Mesendoderm (in vitro differentiated cells): Measurements from ENCODE around the gene SIAH3.

Experiments
- DNase-seq: peaks from one replicate; pipeline ENCODE4 v3.0.0; 2013
- H2AK5ac ChIP-seq: 2 replicates; pipeline ENCODE4 v1.6.1; 2013; ENCODE audit warnings: low read length, inconsistent platforms
- H2BK120ac ChIP-seq: 2 replicates; pipeline ENCODE4 v1.6.1; 2013; ENCODE audit warnings: low read depth, mild to moderate bottlenecking, low read length, moderate library complexity, mixed read lengths
- H2BK15ac ChIP-seq: replicated peaks from 2 replicates; pipeline ENCODE4 v1.6.1; 2013; ENCODE audit warnings: low read depth, mild to moderate bottlenecking, moderate library complexity
- H2BK5ac ChIP-seq: 2 replicates; pipeline ENCODE4 v1.6.1; 2013; ENCODE audit warnings: low read length, inconsistent platforms
- H3K18ac ChIP-seq: 2 replicates; pipeline ENCODE4 v1.6.1; 2013; ENCODE audit warnings: mild to moderate bottlenecking, low read length, mixed read lengths
- H3K23ac ChIP-seq: one replicate; pipeline ENCODE4 v1.6.1; 2013; ENCODE audit warnings: low read length
- H3K27ac ChIP-seq: 2 replicates; pipeline ENCODE4 v1.5.1; 2013; ENCODE audit warnings: low read depth, mild to moderate bottlenecking, inconsistent platforms, low read length, moderate library complexity
- H3K27me3 ChIP-seq: 2 replicates; pipeline ENCODE4 v1.6.1; 2013; ENCODE audit warnings: low read length, control low read depth, mild to moderate bottlenecking, inconsistent platforms; ENCODE audit not compliant: insufficient read depth, poor library complexity
- H3K36me3 ChIP-seq: 2 replicates; pipeline ENCODE4 v1.6.1; 2013; ENCODE audit warnings: low read length, inconsistent platforms; ENCODE audit not compliant: control insufficient read depth, insufficient read depth
- H3K4ac ChIP-seq: one replicate; pipeline ENCODE4 v1.6.1; 2013; ENCODE audit warnings: low read depth, mild to moderate bottlenecking, low read length, moderate library complexity
- H3K4me1 ChIP-seq: 2 replicates; pipeline ENCODE4 v1.6.1; 2013; ENCODE audit warnings: low read depth, low read length, inconsistent platforms; ENCODE audit not compliant: control insufficient read depth
- H3K4me2 ChIP-seq: 2 replicates; pipeline ENCODE4 v1.6.1; 2013; ENCODE audit warnings: low read length
- H3K4me3 ChIP-seq: 2 replicates; pipeline ENCODE4 v1.5.1; 2013; ENCODE audit warnings: mild to moderate bottlenecking, low read length
- H3K56ac ChIP-seq: one replicate; pipeline ENCODE4 v1.6.1; 2013; ENCODE audit warnings: low read length
- H3K79me1 ChIP-seq: 2 replicates; pipeline ENCODE4 v1.6.1; 2013; ENCODE audit warnings: low read length, inconsistent platforms
- H3K79me2 ChIP-seq: 2 replicates; pipeline ENCODE4 v1.6.1; 2013; ENCODE audit warnings: mild to moderate bottlenecking, low read length; ENCODE audit not compliant: control insufficient read depth, insufficient read depth
- H3K9ac ChIP-seq: 2 replicates; pipeline ENCODE4 v1.6.1; 2013; ENCODE audit warnings: low read length, inconsistent platforms
- H4K5ac ChIP-seq: one replicate; pipeline ENCODE4 v1.6.1; 2013; ENCODE audit warnings: low read length
- H4K8ac ChIP-seq: one replicate; pipeline ENCODE4 v1.6.1; 2013; ENCODE audit warnings: low read depth, mild to moderate bottlenecking, control low read depth, low read length, moderate library complexity
- WGBS: extraction: QIAGEN DNeasy Blood & Tissue Kit; methylation state at CpG from one replicate; pipeline ENCODE4 v1.1.7; 2013; ENCODE audit warnings: low lambda C conversion rate, missing lambda C conversion rate; ENCODE audit not compliant: insufficient coverage; ENCODE audit errors: extremely low coverage; 5-methylcytosine and 5-hydroxymethylcytosine counted together

Gene SIAH3

DNA sequence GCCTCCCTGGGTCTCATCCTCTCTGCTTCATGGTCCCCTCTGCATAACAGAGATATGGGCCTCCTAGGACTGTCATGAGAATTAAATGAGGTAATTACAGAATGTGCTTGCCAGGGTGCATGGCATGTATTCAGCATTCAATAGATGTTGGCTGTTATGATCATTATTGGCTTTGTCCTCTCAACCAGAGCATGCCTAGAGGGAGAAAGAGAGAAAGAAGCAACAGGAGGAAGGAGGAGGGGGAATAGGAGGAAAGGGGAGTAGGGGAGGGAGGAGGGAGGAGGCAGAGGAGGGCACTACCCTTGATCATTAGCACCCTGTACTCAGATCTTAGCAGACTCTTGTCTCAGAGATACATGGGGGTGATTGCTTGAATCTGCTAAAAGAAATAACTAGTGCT, 41.0 kb upstream of the SIAH3 start:
- peaks cover 4% of the 10 kb centered on the region for H3K4me1 ChIP-seq
- no peak overlapping the region for H3K56ac ChIP-seq
- no peak overlapping the region for H2BK120ac ChIP-seq
- no peak overlapping the region for H2BK5ac ChIP-seq
- H3K36me3 ChIP-seq, result no peaks in the 10 kb centered on the region
- H2AK5ac ChIP-seq, result no peak overlapping the region
- no peaks in the 10 kb centered on the region for H3K79me2 ChIP-seq
- H3K9ac ChIP-seq, result no peak overlapping the region
- peak; percentile 17 for DNase-seq
- no peak overlapping the region for H3K4me2 ChIP-seq
- H3K27ac ChIP-seq, result no peak overlapping the region
- no peaks in the 10 kb centered on the region for H3K79me1 ChIP-seq
- H4K8ac ChIP-seq, result no peak overlapping the region
- H3K23ac ChIP-seq, result no peak overlapping the region
- H2BK15ac ChIP-seq, result no peak overlapping the region
- H3K18ac ChIP-seq, result no peak overlapping the region
- H3K4me3 ChIP-seq, result no peak overlapping the region
- H3K27me3 ChIP-seq, result no peaks in the 10 kb centered on the region
- no peak overlapping the region for H3K4ac ChIP-seq
- H4K5ac ChIP-seq, result no peak overlapping the region

- Histone ChIP-seq H2BK120ac (no peak overlapping the region), H3K4me2 (no peak overlapping the region), H3K9ac (no peak overlapping the region), H3K79me2 (no peaks in the 10 kb centered on the region), H2BK5ac (no peak overlapping the region), H3K23ac (no peak overlapping the region), H3K27me3 (no peaks in the 10 kb centered on the region), H3K56ac (no peak overlapping the region), H4K8ac (no peak overlapping the region), H3K36me3 (no peaks in the 10 kb centered on the region), H4K5ac (no peak overlapping the region), H3K27ac (no peak overlapping the region), H3K18ac (no peak overlapping the region), H3K79me1 (no peaks in the 10 kb centered on the region), H2BK15ac (no peak overlapping the region), H2AK5ac (no peak overlapping the region), H3K4ac (no peak overlapping the region), H3K4me3 (no peak overlapping the region), H3K4me1 (peaks cover 4% of the 10 kb centered on the region)
- no CpG with 5 or more reads among the region's 5 CpGs for WGBS
- DNase-seq, result no peak
Measured at GRCh38 chr13:45889590-45890243, 38.2 kb upstream of the SIAH3 start.

DNA sequence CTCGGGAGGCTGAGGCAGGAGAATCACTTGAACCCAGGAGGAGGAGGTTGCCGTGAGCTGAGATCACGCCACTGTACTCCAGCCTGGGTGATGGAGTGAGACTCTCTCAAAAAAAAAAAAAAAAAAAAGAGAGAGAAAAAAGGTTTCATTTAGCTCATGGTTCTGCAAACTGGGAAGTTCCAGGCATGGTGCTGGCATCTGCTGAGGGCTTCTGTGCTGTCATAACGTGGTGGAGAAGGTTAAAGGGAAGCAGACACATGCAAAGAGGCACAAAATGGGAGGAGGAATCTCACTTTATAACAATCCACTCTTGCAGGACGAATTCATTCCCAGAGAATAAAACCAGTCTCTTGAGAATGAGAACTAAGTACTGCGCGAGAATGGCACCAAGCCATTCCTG, 34.9 kb upstream of the SIAH3 start:
- Histone ChIP-seq H3K36me3 (no peaks in the 10 kb centered on the region), H3K79me2 (no peaks in the 10 kb centered on the region), H3K9ac (no peak overlapping the region), H3K18ac (no peak overlapping the region), H2BK15ac (no peak overlapping the region), H3K27me3 (no peaks in the 10 kb centered on the region), H3K4me1 (peaks cover 8% of the 10 kb centered on the region), H3K4me2 (no peak overlapping the region), H3K4ac (no peak overlapping the region), H2BK120ac (no peak overlapping the region), H3K23ac (no peak overlapping the region), H4K8ac (no peak overlapping the region), H3K56ac (no peak overlapping the region), H2BK5ac (no peak overlapping the region), H4K5ac (no peak overlapping the region), H3K4me3 (no peak overlapping the region), H3K27ac (no peak overlapping the region), H2AK5ac (no peak overlapping the region), H3K79me1 (no peaks in the 10 kb centered on the region)
- DNase-seq, result no peak
- no CpG with 5 or more reads among the region's 7 CpGs for WGBS

- no peak overlapping the region for H4K8ac ChIP-seq
- no peak overlapping the region for H3K4ac ChIP-seq
- H3K18ac ChIP-seq, result no peak overlapping the region
- H3K4me1 ChIP-seq, result peaks cover 8% of the 10 kb centered on the region
- H3K27ac ChIP-seq, result no peak overlapping the region
- H3K79me1 ChIP-seq, result no peaks in the 10 kb centered on the region
- H2AK5ac ChIP-seq, result no peak overlapping the region
- H3K9ac ChIP-seq, result no peak overlapping the region
- H3K56ac ChIP-seq, result no peak overlapping the region
- WGBS, result no CpG with 5 or more reads among the region's 5 CpGs
- H3K27me3 ChIP-seq, result no peaks in the 10 kb centered on the region
- DNase-seq, result no peak
- H4K5ac ChIP-seq, result no peak overlapping the region
- H2BK15ac ChIP-seq, result no peak overlapping the region
- H3K36me3 ChIP-seq, result no peaks in the 10 kb centered on the region
- no peak overlapping the region for H2BK120ac ChIP-seq
- H3K79me2 ChIP-seq, result no peaks in the 10 kb centered on the region
- H2BK5ac ChIP-seq, result no peak overlapping the region
- H3K4me2 ChIP-seq, result no peak overlapping the region
- no peak overlapping the region for H3K4me3 ChIP-seq
- no peak overlapping the region for H3K23ac ChIP-seq
Measured at GRCh38 chr13:45885194-45885593, 33.6 kb upstream of the SIAH3 start.

DNA sequence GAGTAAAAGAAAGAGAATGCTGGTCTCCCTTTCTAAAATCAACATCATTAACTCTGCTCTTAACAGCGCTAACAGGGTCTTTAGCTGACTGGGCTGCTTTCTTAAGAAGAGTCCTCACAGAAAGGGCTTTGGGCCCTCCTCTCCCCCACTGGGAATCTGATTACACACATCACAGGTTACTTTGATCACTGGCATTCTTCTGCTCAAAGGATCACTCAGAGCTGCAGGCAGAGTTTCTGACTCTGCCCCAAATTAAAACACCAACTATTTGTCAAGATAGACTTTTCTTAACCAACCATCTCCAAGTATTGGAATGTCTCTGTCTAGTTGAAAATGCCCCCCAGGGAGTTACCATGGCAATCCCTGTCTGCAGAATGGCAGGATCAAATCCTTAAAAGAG, 31.1 kb upstream of the SIAH3 start:
- no peak overlapping the region for H3K4ac ChIP-seq
- no peak overlapping the region for H2AK5ac ChIP-seq
- no peaks in the 10 kb centered on the region for H3K27me3 ChIP-seq
- no peak overlapping the region for H3K27ac ChIP-seq
- no peak overlapping the region for H3K4me3 ChIP-seq
- H3K23ac ChIP-seq, result no peak overlapping the region
- no peaks in the 10 kb centered on the region for H3K79me2 ChIP-seq
- no peaks in the 10 kb centered on the region for H3K36me3 ChIP-seq
- no peaks in the 10 kb centered on the region for H3K79me1 ChIP-seq
- H2BK5ac ChIP-seq, result no peak overlapping the region
- no CpG with 5 or more reads among the region's 1 CpG for WGBS
- no peak overlapping the region for H4K8ac ChIP-seq
- H3K4me2 ChIP-seq, result no peak overlapping the region
- no peak overlapping the region for H2BK15ac ChIP-seq
- H2BK120ac ChIP-seq, result no peak overlapping the region
- H4K5ac ChIP-seq, result no peak overlapping the region
- no peak overlapping the region for H3K56ac ChIP-seq
- H3K4me1 ChIP-seq, result peaks cover 8% of the 10 kb centered on the region
- no peak overlapping the region for H3K9ac ChIP-seq
- peak; percentile 83 for DNase-seq
- H3K18ac ChIP-seq, result no peak overlapping the region

DNA sequence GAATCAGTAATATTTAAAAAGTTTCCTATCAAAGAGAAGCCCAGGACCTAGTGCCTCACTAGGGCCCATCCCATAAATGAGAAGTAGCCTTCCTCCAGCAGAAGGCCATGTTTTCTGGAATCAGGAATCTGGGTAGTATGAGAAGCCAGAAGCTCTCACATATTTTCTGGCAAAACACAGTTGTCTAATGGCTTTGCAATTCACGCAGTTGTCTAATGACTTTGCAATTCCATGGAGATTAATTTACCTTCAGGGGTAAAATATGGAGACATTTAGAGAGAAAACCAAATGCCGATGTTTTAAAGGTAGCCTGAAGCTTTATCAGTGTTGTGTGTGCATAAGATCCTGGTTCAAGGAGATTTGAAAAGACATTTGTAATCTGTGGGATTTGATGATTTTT, 29.8 kb upstream of the SIAH3 start:
- no peak overlapping the region for H2BK120ac ChIP-seq
- no peak overlapping the region for H2BK15ac ChIP-seq
- H3K79me1 ChIP-seq, result no peaks in the 10 kb centered on the region
- H3K23ac ChIP-seq, result no peak overlapping the region
- no CpG with 5 or more reads among the region's 2 CpGs for WGBS
- H4K5ac ChIP-seq, result no peak overlapping the region
- no peak overlapping the region for H2BK5ac ChIP-seq
- H3K79me2 ChIP-seq, result no peaks in the 10 kb centered on the region
- H3K36me3 ChIP-seq, result no peaks in the 10 kb centered on the region
- H3K4me3 ChIP-seq, result no peak overlapping the region
- no peak overlapping the region for H3K4ac ChIP-seq
- H3K9ac ChIP-seq, result no peak overlapping the region
- peaks cover 8% of the 10 kb centered on the region for H3K4me1 ChIP-seq
- no peak overlapping the region for H3K18ac ChIP-seq
- no peak overlapping the region for H3K4me2 ChIP-seq
- no peak overlapping the region for H3K27ac ChIP-seq
- H2AK5ac ChIP-seq, result no peak overlapping the region
- H3K27me3 ChIP-seq, result no peaks in the 10 kb centered on the region
- H4K8ac ChIP-seq, result no peak overlapping the region
- DNase-seq, result no peak
- H3K56ac ChIP-seq, result no peak overlapping the region
